GM21717 (cell line): ENCODE results near the gene TRAF3IP3.
A peak's percentile ranks its signal among the peaks of the same experiment; 100 is the strongest.
"Not testable (repeated sequence)": the region's sequence is repeated elsewhere in the genome, so short reads cannot be mapped to it uniquely, and the experiment has no call there.

Experiments
- ATAC-seq: cut with Tn5 transposase; IDR thresholded peaks from one replicate; pipeline ENCODE4 v1.9.1; 2021; ENCODE audit warnings: mild to moderate bottlenecking, moderate library complexity; ENCODE audit not compliant: unreplicated experiment

The TRAF3IP3 gene

DNA sequence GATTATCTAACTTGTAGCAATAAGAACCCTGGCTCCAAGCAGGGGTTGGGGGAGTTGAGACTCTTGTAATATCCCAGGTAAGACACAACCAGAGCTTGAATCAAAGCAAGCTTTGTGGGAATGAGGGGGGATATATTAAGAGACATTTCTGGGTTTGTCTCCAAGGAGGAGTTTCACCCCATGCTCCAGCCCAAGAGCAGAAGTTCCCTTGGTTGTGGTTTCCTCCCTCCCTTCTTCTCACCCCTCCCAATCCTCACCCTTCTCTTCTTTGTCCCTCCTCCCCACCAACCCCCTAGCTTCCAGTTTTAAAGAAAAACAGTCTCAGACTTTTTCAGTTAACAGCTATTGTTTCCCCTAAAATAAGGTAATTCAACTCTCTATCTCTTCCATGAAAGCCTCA, 11.9 kb downstream of the TRAF3IP3 start:
- no peak for ATAC-seq

DNA sequence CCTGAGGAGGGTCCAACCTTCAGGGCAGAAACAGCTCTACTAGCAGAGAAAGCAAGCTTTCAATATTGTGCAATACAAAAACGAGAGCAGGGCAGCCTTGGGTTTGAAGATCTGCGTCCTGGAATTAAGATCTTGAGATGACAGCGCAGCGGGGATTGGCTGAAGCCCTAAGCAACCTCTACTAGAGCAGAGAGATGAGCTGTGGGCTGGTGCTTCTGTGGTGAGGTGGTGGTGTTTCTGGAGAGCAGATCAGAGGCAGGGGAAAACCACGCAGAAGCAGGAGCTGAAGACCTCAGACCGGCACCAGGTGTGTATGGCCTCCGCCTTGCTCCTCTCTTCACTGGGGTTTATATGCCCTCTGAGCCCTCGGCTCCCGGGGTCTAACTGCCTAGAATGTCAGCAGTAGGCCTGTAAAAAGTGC, 12.5 kb downstream of the TRAF3IP3 start:
- peak; percentile 93 for ATAC-seq

DNA sequence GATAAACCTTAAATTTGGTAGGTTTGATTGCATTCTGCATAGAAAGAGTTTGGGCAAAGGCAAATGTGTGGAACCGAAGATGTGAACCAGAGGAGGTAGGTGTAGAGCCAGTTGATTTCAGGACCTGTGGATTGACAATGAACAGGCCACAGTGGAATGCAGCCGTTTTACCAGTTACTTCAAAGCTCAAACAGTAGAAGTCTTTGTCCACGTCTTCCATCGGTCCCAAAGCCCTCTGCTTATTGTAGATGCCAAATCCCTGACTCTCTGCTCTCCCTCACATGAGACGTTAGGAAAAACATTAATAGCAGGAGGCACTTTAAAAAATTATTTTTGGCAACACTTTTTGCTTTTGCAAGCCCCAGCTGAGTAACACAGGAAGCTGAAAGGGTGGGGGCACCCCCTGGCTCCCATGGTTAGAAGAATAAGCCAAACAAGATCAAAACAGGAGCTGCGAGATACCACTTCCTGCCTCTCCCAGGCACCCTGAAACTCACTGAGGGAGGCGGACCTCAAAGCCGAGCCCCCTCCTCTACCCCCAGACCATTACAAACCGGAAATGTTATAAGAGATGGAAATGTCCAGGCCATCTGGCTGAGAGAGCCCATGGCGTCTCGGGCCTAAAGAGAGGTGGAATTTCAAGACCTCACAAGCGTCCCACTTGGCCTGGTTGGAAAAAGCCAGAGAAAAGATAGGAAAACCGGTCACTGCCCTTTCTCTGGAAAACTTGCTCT, 13.5 kb downstream of the TRAF3IP3 start:
- peak; percentile 75 for ATAC-seq

DNA sequence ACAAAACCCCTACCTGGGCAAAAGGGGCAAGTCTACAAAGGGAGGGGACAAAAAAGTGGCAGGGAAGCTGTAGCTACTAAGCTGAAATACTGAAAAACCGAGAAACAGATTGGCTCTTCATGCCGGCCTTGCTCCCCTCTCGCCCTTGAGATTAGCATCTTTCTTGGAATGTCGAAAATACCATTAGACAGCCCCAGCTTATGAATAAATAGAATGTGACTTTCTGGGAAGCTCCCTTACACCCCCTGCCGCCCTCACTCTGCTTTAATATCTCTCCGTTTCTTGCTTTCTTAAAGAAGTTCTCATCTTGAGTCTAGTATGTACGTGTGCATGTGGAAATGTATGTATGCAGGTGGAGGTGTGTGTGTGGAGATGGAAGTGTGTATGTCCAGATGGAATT, 14.1 kb downstream of the TRAF3IP3 start:
- ATAC-seq = no peak

DNA sequence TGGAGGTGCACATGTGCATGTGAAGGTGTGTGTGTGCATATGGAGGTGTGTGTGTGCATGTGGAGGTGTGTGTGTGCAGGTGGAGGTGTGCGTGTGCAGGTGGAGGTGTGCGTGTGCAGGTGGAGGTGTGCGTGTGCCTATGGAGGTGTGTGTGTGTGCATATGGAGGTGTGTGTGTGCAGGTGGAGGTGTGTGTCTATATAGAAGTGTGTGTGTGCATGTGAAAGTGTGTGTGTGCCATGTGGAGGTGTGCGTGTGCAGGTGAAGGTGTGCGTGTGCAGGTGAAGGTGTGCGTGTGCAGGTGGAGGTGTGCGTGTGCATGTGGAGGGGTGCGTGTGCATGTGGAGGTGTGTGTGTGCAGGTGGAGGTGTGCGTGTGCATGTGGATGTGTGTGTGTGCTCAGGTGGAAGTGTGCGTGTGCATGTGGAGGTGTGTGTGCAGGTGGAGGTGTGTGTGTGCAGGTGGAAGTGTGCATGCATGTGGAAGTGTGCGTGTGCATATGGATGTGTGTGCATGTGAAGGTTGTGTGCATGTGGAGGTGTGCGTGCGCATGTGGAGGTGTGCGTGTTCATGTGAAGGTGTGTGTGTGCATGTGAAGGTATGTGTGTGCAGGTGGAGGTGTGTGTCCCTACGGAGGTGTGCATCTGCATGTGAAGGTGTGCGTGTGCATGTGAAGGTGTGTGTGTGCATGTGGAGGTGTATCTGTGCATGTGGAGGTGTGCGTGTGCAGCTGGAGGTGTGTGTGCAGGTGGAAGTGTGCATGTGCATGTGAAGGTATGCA, 15.0 kb downstream of the TRAF3IP3 start:
- ATAC-seq = no peak

DNA sequence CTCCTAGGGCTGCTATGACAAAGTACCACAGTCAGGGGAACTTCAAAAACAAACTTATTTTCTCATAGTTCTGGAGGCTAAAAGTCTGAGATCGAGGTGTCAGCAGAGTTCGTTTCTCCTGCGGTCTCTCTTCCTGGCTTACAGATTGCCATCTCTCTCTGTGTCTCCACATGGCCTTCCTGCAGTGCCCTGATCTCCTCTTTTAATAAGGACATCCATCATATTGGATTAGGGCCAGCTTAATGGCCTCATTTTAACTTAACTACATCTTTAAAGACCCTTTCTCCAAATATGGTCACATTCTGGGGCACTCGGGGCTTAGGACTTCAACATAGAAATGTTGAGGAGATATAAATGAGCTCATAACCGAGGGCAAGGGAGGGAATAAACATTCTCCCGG, 16.3 kb downstream of the TRAF3IP3 start:
- no peak for ATAC-seq

DNA sequence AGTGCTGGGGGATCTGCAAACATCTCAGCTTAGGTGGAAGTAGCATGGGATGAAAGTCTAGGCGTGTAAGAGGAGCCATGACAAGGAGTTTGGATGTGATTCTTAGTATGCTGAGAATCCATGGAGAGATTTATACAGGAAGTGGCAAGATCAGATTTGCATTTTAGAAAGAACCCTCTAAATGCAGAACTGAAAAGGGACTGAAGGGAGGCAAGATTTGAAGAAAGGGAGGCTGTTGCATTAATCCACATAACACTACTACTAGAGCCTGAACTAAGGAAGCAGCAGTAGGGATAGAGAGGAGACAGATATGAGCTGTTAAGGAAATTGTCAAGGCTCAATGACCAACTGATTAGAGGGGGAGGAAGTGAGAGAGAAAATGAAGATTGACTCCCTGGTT, 18.7 kb downstream of the TRAF3IP3 start:
- ATAC-seq = peak; percentile 64

DNA sequence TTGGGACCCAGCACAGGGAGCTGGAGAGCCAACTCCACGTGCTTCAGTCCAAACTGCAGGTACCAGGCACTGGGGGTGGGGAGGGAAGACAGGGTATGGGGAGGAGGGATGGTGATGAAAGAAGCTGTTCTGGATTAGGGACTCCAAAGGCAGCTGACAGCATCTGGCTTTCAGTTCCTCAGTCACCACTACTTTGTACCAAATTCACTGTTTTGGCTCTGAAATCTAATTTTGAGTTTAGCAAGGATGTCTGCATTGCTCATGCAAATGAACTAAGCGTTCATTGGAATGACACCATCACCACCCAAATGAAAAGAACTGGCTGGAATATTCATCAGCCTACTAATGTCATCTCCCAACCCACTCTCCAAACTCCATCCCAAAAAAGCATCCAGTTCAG, 19.8 kb downstream of the TRAF3IP3 start:
- ATAC-seq = no peak

DNA sequence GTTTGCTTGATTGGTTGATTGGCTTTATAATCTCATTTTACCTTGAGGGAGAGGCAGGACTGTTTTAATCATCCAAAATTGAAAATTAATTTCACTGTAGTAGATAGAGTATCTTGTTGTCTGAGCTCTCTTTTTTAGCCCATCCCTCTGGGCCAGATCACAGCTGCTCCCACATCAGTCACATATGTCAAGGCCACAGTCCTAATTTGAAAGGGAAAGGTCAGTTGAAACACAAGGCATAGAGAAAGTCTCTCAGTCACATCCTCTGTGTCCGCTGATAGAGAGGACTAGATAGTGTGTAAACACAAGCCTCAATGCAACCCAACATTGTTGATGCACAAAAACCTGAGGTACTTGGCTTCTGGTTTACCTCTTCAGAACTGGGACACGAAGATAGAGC, 21.7 kb downstream of the TRAF3IP3 start:
- no peak for ATAC-seq

DNA sequence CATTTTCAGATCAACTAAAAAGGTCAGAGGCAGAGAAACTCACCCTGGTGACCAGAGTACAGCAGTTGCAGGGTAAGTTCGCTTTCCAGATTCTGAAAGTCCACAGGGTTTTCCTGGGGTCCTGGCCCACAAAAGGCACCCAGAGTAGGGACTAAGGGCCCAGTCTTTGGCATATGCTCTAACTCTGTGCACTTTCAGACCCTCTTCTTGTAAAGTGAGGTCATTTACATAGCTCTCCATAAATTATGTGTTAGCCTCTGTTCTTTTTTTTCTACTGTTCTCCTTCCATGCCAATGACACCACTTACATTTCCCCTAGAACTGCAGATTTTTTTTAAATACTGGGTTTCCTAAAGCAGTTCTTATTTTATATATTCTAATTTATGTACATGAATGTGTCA, 22.2 kb downstream of the TRAF3IP3 start:
- no peak for ATAC-seq

DNA sequence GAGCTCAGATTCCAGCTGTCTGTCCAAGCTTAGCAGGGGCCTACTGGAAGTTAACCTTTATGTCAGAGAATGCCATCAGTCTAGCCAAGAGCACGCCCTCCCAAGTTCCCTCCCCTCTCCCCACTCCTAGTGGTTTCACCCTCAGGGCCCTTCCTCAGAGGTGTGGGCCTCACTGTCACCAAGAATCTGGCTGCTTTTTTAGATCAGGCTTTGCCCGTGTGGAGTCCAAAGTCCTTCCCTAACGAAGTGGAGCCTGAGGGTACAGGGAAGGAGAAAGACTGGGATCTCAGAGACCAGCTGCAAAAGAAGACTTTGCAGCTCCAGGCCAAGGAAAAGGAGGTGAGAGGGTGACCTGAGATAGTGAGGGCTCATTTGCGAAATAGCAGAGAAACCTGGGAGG, 24.4 kb downstream of the TRAF3IP3 start:
- no peak for ATAC-seq

DNA sequence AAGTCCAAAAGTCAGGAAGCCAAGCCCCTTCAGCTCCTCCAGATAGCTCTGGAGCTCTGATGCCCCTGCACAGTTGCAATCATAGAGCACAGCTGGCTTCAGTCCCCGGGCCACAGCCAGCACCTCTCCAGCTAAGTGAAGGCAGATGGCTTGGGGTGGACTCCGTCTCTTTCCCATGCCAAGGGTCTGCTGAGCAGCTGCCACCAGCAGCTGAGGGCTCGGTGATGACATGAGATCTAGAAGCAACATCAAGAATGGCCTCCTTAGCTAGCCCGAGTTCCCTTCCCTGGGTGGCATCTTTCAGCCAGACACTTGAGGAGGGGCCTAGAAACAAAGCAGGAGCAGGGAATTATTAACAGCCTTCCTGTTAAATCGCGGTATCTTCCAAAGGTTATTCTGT, 27.5 kb downstream of the TRAF3IP3 start:
- no peak for ATAC-seq

DNA sequence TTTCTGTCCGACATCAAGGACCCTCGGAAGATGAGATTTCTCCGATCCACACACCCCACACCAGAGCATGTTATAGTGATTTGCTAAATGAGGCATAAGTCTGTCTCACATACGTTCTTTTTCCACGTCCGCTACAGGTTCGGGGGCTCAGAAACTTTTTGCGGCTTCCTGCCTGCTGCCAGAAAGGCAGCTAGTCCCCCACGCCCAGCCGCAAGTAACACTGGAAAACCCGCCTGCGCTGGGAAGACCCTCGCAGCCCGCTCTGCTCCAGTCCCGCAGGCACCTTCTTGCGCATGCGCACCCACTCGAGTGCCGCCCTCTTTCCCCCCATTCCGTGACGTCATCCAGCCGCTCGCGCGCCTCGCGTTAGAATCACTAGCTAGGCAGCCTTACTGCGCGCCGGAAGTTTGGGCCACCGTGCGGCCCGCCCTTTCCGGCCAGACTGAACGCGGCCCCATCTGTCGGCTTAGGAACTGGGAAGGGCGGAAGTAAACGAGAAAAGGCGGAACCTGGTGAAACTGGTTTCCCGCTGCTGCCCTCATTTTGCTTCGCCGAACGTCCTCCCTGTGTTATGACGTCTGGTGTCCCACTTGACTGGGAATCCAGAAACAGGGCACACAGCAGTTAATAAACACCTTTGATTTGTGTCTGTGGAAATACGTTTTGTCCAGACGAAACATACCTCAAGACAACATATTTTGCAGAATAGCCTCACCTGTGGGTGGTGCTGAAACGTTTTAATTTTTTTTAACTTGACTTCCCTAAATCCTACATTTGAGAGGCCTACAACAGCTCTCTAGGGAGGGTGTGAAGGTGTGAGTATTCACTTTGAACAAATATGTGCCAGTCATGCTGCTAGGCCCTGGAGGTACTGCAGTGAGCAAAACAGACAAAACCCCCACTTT, 28.7 kb downstream of the TRAF3IP3 start, which contains the start of gene C1orf74:
C1orf74 (minus strand) TSS at position 295 of the 905 bp plus-strand sequence. CDS start 925 bp downstream, outside the sequence.
- ATAC-seq = peak; percentile 99

DNA sequence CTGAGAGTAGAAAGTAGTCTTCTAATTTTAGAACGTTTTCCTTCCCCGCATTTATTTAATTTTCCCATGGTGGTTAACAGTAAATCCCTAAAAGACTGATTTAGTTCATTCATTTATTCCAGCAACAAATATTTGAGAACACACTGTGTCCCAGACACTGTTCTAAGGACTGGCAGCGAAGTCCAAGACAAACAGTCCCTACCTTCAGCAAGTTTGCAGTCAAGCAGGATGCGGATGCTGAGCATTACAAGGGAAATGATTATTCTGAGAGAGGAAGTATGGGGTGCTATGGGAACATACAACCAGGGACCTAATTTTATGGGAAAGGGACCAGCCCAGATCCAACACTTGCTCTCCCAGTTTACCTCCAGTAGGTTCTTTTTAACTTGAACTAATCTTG, 29.7 kb downstream of the TRAF3IP3 start:
- no peak for ATAC-seq

DNA sequence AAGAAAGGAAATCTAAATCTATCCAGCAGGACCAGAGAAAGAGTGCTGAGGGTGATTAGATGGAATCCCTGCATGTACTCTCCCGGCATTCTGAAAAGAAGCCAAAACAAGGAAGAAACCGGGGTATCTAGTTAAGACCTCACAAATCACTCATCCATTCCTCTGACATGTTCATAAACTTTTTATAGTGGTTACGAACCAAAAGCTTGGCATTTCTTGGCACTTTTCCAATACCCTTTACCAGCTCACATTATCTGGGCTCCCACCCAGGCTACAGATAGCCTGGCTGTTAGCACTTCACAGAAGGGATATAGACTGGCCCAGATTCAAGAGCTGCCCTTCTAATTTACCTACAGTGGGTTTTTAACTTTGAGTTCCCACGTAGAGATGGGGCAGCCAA, 30.3 kb downstream of the TRAF3IP3 start:
- no peak for ATAC-seq

DNA sequence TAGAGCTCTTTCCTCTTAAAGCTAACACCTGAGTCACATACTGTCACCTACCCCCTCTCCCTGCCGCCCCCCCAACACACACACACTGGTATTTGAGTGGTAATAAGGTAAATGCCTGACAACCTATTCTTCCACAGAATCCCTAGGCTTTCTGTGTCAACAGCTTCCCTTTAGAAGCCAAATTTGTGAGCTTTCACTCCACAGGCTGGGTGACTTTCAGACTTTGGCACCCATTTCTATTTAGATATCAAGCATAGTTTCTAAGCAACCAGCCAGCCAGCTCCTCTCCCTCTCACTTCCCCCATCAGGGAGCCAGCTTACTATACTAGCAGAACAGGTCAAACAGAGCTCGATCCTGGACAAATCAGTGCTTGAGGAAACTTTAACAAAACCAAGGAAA, 31.7 kb downstream of the TRAF3IP3 start:
- no peak for ATAC-seq

DNA sequence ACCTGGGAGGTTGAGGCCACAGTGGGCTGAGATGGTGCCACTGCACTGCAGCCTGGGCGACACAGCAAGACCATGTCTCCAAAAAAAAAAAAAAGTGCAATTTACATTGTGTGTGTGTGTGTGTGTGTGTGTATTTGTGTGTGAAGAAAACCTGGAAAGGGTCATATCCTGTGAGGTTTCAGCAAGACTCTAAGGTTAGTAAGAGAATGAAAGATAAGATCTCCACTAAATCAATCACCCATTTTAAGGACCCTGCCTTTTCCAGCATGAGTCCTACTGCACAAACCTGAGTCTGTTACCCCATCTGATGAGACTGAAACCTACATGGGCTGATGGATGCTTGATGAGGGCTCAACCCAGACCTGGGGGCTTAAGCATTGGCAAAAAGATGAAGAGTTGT, 33.4 kb downstream of the TRAF3IP3 start:
- ATAC-seq = no peak

DNA sequence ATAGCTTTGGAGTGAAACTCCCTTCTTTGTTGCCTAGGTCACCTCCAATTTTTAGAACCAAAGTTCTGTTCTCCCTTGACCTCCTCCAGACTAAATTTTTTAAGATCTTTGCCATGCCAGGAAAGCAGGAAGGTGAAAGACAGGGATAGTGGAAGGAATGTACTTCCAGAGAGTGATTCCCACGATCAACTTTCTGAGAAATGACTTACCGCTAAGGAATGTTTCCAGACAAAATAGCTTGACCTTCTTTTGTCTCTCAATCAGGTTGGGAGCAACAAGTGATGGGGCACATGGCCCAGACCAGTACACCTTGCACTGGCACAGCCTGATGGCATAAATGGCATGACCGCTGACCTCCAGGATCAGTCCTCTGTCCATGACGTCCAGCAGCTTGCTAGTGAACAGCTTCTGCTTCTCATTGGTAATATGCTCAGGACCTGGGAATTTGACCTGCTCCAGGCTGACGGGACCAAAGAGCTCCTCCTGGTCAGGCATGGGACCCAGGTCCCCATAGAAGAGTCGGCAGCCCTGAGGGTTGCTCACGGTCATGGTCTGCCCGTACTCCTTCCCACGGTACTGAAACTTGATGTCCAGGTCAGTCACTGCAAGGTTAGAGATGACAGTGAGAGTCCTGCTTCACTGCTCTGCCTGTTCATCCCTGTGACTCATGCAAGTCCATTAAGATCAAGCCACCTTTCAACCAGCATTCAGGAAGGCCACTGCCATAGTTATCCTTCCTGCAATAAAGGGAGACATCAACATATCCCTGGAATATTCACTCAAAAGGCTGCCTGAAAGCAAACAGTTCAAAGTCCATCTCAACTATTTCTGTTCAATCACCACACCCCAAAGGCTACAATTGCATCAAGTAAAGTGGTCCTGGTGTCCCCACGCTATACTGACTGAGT, 34.7 kb downstream of the TRAF3IP3 start:
- ATAC-seq = no peak

DNA sequence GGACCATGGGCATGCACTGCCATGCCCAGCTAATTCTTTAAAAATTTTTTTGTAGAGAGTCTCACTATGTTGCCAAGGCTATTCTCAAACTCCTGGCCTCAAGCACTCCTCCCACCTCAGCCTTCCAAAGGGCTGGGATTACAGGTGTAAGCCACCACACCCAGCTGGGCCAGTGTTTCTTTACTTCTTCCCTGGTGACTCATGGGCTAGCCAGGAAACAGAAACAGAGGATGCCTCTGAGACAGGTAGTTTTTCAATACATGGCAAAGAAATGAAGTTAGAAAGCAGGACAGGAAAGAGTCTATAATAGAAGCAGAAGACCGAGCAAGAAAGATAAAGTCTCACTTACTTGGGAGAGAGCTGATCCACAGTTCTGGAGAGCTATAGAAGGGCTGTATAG, 36.1 kb downstream of the TRAF3IP3 start:
- ATAC-seq = no peak

DNA sequence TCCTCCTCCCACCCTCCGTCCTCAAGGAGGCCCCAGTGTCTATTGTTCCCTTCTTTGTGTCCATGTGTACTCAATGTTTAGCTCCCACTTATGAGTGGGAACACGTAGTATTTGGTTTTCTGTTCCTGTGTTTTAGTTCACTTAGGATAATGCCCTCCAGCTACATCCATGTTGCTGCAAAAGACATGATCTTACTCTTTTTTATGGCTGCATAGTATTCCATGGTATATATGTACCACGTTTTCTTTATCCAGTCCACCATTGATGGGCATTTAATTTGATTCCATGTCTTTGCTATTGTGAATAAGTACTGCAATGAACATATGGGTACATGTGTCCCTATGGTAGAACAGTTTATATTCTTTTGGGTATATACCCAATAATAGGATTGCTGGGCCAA, 37.9 kb downstream of the TRAF3IP3 start:
- not testable (repeated sequence) for ATAC-seq
